GM12891 (cell line): Measurements from ENCODE around the gene USP20.

Source experiments
- DNase-seq: peaks from one replicate; pipeline ENCODE4 v3.0.0; 2011; ENCODE audit warnings: low spot score; ENCODE audit not compliant: insufficient read length
- FAIRE-seq: peaks from 2 replicates; lab custom pipeline; 2011; peaks lifted over from hg19 to GRCh38; lab: Jason Lieb, UNC
- PAX5 ChIP-seq: IDR thresholded peaks from 2 replicates; pipeline ENCODE4 v1.6.1; 2011; ENCODE audit warnings: low read length, moderate library complexity, mild to moderate bottlenecking; ENCODE audit not compliant: insufficient read depth, severe bottlenecking
- POLR2A ChIP-seq: IDR thresholded peaks from 2 replicates; pipeline ENCODE4 v1.6.1; 2011; ENCODE audit warnings: low read depth, low read length, control low read depth
- POLR2AphosphoS5 ChIP-seq: IDR thresholded peaks from 2 replicates; pipeline ENCODE4 v1.6.1; 2011; ENCODE audit warnings: low read depth, low read length, control low read depth
- POU2F2 ChIP-seq: IDR thresholded peaks from 2 replicates; pipeline ENCODE4 v1.6.1; 2011; ENCODE audit warnings: low read depth, mild to moderate bottlenecking, control low read depth, low read length, moderate library complexity
- SPI1 ChIP-seq: IDR thresholded peaks from 2 replicates; pipeline ENCODE4 v1.6.1; 2011; ENCODE audit warnings: low read depth, low read length, control low read depth
- TAF1 ChIP-seq: IDR thresholded peaks from 2 replicates; pipeline ENCODE4 v1.6.1; 2011; ENCODE audit warnings: low read depth, low read length, control low read depth

Gene USP20

GRCh38 chr9:129868023-129868871 is 33.0 kb downstream of the USP20 start:
- TF ChIP-seq SPI1 (no peak), POLR2AphosphoS5 (no peak), PAX5 (no peak), POU2F2 (no peak), POLR2A (no peak), TAF1 (no peak)
- no peak for FAIRE-seq
- DNase-seq, result no peak

DNA sequence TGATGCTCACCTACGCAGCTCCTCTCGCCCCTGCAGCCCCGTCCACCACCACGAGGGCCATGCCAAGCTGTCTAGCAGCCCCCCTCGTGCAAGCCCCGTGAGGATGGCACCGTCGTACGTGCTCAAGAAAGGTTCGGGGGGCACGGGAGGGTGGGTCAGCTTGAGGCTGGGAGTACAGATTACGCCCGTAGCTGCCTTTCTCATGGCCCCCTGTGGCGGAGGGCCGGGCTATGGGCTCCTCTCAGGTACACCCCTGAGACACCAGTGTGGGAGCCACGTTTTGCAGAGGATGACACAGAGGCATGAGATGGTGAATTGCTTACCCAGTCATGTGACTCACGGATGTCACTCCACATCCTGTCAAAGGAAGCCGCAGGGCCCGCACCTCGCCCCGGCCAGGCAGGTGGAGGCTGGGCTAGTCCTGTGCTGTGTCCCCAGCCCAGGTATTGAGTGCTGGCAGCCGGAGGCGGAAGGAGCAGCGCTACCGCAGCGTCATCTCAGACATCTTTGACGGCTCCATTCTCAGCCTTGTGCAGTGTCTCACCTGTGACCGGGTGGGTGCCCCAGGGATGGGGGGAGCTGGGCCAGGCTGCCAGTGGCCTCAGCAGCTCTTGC is 33.7 kb downstream of the USP20 start:
- DNase-seq, result no peak
- FAIRE-seq, result no peak
- TF ChIP-seq SPI1 (no peak), PAX5 (no peak)

GRCh38 chr9:129869585-129870501 is 34.6 kb downstream of the USP20 start:
- no peak for FAIRE-seq
- no peak for DNase-seq
- TF ChIP-seq POLR2A, result no peak
- no peak for TF ChIP-seq PAX5
- no peak for TF ChIP-seq POLR2AphosphoS5
- no peak for TF ChIP-seq TAF1

- TF ChIP-seq POLR2AphosphoS5, result no peak
- TF ChIP-seq SPI1, result no peak
- TF ChIP-seq PAX5, result no peak
- TF ChIP-seq TAF1, result no peak
- no peak for TF ChIP-seq POU2F2
- TF ChIP-seq POLR2A, result no peak
- no peak for DNase-seq
- FAIRE-seq, result no peak
Observed at GRCh38 chr9:129871046-129871445, 35.8 kb downstream of the USP20 start.

- TF ChIP-seq PAX5, result no peak
- TF ChIP-seq TAF1, result no peak
- no peak for TF ChIP-seq POLR2A
- TF ChIP-seq POLR2AphosphoS5, result no peak
- TF ChIP-seq POU2F2, result no peak
- no peak for TF ChIP-seq SPI1
- FAIRE-seq, result no peak
- DNase-seq, result no peak
Observed at GRCh38 chr9:129873563-129874190, 38.4 kb downstream of the USP20 start.

- DNase-seq, result no peak
- FAIRE-seq, result no peak
- no peak for TF ChIP-seq POLR2A
- no peak for TF ChIP-seq POU2F2
- TF ChIP-seq PAX5, result no peak
- no peak for TF ChIP-seq TAF1
- no peak for TF ChIP-seq SPI1
- TF ChIP-seq POLR2AphosphoS5, result no peak
Observed at GRCh38 chr9:129874261-129875101, 39.2 kb downstream of the USP20 start.

DNA sequence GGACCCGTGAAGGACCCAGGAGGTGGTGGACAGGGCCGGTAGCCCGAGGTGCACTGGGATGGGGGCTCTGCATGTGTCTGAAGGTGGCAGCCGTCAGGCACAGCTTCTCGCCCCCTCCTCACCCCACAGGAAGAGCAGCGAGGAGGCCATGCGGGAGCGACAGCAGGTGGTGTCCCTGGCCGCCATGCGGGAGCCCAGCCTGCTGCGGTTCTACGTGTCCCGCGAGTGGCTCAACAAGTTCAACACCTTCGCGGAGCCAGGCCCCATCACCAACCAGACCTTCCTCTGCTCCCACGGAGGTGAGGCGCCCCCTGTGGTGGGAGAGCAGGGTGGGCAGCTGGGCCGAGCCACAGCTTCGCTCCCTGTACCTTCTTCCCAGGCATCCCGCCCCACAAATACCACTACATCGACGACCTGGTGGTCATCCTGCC is 39.9 kb downstream of the USP20 start:
- FAIRE-seq (no peak), DNase-seq (no peak)
- TF ChIP-seq SPI1 (no peak), POU2F2 (no peak), TAF1 (no peak), POLR2AphosphoS5 (no peak), POLR2A (no peak), PAX5 (no peak)

GRCh38 chr9:129875687-129876395 is 40.6 kb downstream of the USP20 start:
- DNase-seq, result no peak
- TF ChIP-seq POU2F2 (no peak), TAF1 (no peak), POLR2A (no peak), SPI1 (no peak), POLR2AphosphoS5 (no peak), PAX5 (no peak)
- no peak for FAIRE-seq
